GM21526 (cell line): ENCODE measurements around the gene AADACL2.
"Not testable (repeated sequence)": the region's sequence is repeated elsewhere in the genome, so short reads cannot be mapped to it uniquely, and the experiment has no call there.

Experiments used
- ATAC-seq: cut with Tn5 transposase; IDR thresholded peaks from one replicate; pipeline ENCODE4 v1.9.1; 2021; ENCODE audit warnings: moderate library complexity; ENCODE audit not compliant: unreplicated experiment, low FRiP score

The AADACL2 gene

DNA sequence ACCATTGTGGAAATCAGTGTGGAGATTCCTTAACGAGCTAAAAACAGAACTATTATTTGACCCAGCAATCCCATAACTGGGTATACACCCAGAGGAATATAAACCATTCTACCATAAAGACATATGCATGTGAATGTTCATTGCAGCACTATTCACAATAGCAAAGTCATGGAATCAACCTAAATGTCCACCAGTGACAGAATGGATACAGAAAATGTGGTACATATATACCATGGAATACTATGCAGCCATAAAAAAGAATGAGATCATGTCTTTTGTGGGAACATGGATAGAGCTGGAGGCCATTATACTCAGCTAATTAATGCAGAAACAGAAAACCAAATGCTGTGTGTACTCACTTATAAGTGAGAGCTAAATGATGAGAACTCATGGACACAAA, 31.0 kb downstream of the AADACL2 start:
- ATAC-seq = not testable (repeated sequence)

DNA sequence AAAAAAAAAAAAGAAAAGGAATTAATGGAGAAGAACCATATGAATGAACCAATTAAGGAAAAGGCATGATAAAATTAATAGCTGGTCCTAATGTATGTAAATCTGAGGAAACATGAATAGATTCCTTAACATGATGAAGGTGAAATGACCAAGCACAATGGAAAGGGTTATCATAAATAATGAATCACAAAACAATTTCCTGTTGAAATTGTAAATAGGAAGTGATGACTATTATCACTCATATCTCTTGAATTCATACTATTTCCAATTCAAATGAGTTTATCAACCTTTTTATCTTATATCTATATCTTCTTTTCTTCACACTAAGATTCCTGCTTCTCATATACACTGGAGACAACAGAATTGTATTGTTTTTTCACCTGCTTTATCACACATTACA, 32.0 kb downstream of the AADACL2 start:
- no peak for ATAC-seq

DNA sequence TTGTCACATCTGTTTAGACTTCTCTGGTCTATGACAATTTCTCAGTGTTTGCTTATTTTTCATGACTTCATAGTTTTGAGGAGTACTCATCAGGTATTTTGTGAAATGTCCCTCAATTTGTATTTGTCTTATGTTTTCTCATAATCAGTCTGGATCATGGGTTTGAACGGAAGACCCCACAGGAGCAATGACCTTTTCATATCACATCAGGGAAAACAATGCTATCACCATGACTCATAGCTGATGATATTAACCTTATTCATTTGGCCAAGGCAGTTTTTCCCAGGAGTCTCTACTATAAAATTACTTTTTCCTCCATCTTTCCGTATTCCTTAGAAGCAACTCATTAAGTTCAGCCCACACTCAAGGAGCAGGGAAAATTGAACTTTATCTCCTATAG, 32.7 kb downstream of the AADACL2 start:
- ATAC-seq = no peak

DNA sequence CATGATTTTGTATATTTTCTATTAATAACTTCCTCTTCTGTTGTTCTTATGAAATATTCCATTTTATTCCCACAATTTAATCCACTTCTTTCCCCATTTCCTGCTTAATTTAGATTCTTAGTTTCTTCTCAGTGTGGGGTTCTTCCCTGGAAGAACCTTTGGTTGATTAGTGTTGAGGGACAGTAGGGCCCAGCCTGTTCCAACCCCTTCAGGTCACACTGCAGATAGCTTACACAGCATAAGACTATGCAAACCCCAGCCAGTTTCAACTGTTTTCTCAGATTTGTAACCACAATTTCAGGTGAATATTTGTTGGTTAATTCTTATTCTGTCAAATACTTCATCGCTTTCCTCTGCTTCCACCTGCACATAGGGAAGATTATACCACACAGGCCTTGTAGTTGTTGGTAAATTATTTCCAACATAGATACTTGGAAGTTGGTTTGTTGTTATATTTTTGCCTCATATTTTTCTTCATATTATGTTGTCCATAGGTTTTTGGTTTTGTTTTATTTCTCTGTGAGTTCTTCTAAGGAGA, 34.7 kb downstream of the AADACL2 start:
- no peak for ATAC-seq

DNA sequence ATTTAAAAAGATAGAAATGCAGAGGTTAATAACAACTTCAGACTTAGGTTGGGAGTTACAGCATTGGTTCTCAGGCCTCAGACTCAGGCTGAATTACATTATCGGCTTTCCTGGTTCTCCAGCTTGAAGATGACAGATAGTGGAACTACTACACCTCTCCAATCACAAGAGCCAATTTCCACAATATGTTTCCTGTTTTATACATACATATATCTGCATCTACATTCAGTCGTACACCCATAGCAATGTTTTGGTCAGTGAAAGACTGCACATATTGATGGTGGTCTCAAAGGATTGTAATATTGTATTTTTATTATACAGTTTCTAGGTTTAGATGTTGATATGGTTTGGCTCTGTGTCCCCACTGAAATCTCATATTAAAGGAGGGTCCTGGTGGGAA, 35.4 kb downstream of the AADACL2 start:
- no peak for ATAC-seq

DNA sequence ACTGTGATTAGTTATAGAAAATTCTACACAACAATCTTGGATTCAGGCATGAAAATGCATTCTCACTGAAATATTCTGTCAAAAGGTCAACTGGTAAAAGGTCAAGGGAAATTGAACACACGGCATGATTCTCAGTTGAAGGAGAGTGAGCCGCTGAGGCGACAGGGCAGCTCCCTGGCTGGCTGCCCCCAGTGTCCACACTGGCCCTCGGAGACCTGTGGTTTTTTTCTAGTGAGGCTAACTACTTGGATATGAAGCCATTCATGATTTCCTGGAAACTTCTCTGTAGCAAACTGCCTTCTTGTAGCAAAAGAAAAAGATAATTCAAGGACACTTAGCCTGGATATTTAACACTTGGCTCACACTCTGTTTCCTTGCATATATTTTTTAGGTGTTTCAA, 37.2 kb downstream of the AADACL2 start:
- ATAC-seq = no peak

DNA sequence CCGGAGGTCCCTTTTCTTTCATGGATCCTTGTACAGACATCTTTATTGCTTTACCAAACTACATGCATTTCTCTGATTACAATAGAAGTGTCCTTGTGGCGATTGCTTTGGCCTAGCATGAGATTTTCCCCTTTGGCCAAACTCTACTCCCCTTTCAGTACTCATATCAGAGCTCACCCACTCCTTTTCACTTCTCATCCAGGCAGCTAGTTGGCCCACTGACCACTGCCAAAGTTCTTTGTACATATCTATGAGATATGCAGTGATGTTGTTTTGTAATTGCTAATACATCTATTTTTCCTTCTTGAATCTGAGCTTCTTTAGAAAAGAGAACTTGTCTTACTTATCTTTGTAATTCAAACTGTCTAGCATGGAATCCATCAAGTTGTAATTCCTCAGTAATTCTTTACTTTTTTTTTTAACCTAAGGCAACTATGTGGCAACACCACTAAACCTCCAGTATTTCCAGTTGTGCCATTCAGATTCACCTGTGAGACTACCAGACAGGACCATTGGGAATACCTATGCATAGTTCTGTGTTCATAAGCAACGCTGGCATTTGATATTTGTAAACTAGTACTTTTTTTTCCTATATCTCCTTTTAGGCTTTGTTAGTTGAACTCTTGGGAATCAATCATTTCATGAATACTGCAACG, 39.2 kb downstream of the AADACL2 start:
- ATAC-seq = no peak

DNA sequence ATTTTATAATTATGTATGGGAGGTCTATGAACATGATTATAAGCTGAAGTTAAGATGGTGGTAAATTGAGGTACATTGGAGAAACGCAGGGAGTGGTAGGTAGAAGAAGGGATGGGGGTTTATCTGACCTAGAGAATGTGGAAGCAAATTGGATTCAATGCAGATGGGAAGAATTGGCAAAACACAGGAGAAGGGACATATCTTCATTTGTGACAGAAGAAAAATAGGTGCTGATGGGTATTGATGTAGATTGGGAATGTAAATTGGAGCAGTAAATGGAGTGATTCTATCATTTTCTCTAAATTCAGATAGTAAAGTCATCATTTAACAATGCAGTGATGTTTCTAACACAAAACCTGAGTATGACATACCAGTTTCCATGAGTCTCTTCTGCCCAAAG, 40.5 kb downstream of the AADACL2 start:
- ATAC-seq = no peak

DNA sequence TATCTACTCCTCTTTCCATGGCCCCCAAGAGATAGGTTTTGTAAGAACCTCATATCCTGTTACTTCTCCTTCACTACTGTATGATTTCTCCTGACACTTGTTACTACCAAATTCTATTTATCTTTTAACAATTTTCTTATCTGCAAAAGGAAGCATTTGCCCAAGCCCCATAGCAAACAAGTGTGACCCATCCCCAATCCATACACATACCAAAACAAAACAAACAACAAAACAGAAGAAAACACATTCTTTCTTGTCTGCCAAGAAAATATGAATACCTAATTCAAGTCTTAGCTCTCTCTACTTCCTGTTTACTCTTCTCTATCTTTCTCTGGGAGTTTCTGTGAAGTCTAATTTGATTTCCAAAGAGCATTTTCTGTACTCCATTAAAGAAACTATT, 41.2 kb downstream of the AADACL2 start:
- ATAC-seq = no peak

DNA sequence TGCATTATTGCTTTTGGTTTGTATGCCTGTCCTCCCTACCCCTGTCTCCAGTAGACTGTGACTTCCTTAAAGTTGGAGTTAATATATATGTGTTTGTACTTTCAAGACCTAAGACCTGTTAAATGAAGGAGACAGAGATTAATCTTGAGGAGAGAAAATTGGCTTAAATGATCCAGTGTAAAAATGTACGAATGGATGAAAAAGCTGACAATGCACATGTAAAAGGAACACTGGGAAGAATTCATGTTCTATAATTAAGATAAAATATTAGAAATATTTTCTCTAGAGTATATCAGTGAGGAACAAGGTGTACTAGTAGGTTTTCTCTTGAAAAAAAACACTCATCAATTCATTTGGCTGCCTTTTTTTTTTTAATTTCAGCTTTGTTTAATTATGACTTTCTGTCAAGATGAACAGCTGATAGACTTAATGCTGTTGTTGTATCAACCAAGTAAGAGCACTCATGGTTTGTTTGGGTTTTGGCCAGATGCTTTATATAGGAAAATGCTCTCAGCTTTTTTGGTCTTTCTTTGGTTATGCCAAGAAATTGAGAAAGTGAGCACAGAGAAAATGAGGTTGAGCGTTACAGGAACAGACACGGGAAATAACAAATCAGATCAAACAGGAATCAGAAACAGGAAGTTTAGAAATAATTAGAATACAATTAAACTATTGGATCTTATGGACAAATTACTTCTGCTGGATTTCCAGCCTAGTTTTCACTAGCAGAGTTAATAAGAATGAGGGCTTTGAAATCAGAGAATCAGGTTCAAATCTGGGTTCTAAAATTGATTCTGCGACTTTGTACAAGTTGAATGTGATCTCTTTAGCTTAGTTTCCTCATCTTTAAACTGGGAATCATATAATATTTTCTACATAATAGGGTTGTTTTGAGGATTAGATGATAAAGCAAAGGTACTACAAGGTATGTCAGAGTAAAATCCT, 41.9 kb downstream of the AADACL2 start:
- no peak for ATAC-seq

DNA sequence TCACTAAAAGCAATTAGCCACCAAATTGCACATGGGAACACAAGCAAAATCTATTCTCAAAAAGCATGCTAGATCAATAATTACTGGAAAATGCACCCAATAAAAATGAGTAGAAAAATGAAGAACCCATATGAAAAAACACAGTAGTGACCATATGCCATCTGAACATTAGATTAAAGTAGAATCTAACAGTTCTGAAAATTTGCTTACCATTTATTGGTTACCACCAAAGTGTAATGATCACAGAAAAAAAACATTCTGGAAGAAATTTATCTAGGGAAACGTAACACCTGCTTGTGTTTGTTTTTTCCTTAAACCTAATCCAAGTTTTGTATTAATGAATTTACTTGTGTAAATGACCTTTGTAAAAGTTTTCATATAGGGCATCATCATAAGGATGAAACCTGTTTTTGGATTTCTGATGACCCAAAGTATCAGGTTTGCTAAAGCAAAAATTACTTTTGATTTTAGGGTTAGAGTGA, 42.6 kb downstream of the AADACL2 start:
- no peak for ATAC-seq

DNA sequence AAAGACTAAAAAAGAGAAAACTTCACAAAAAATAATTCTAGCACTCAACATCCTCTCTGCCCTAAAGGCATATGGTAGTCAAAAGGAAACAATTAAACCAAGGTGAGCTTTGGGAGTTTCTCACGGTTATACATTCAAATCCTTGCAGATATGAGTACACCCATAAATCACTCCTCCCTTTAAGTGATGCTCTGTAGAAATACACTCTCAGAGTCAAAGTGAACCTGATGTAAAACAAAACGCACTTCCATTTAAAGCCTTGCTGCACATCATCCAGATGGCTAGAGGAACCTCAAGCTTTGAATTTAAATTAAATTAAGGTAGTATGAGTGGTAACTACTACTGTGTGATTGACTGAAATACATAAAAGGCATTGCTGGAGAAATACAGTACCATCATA, 44.2 kb downstream of the AADACL2 start:
- no peak for ATAC-seq

DNA sequence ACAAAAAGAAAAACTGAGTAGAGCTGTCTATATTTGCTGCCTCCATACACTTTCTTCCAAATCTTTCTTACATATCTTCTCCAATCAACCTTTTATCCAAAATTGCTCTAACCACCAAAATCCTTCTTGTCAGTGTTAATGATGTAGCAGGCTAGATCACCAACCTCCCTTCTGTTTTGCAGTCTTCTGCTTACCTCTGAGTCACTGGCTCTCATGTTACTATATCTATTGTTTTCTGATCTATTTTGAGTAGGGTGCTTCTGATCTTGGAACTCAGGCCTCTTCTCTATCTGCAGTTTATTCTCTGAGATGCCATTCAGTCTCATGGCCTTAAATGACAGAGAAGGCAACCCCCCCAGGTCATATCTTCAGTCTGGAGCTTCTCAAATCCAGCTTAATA, 53.9 kb downstream of the AADACL2 start:
- no peak for ATAC-seq

DNA sequence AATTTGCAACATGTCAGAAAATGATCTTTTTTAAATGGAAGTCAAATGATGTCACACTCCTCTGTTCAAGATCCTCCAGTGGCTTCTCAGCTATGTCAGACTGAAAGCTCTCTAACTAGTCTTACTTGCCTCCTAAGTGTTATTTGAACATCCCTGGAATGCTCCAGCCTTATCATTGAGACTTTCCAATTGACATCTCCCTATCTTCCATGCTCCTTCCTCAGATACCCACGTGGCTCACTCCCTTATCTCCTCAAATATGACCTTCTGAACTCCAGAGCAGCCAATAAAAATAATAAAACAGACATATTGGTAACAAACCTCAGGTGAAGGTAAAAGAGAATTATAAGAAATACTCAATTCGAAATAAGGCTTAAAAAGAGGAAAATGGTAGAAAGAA, 54.7 kb downstream of the AADACL2 start:
- ATAC-seq = no peak

DNA sequence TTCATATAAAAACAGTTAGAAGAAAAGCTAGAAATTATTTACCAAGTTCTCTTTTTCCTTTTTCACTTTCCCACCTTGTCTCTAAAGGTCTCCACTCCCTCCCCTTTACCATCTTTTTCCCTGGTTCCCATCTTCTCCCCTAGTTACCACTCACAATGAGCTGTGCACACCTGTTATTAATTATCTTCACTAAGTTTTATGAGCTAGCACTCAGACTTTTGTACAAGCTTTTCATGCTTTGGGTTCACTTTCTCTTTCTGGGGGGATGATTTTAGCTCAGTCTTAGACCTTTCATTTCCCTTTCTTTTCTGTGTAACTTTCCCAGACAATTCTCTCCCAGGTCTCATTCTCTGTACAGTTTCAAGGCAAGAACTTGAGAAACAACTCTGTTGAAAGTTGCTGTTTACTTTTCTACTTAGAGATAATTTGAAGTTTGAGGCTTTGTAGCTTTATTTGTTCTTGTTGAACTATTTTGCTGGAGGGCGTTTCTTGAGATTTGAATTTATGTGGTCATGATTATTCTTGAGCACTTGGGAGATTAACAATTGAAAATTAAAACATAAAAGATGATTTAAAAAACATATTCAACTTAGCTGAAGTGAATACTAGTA, 56.2 kb downstream of the AADACL2 start:
- ATAC-seq = no peak

DNA sequence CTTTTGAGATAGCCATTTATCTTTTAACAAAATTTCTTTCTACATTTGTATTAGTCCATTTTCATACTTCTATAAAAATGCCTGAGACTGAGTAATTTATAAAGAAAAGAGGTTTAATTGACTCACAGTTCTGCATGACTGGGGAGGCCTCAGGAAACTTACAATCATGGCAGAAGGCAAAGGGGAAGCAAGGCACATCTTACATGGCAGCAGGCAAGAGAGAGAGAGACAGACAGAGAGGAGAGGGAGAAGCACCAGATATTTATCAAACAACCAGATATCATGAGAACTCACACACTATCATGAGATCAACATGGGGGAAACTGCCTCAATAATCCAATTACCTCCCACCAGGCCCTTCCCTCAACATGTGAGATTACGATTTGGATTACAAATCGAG, 57.0 kb downstream of the AADACL2 start:
- not testable (repeated sequence) for ATAC-seq

DNA sequence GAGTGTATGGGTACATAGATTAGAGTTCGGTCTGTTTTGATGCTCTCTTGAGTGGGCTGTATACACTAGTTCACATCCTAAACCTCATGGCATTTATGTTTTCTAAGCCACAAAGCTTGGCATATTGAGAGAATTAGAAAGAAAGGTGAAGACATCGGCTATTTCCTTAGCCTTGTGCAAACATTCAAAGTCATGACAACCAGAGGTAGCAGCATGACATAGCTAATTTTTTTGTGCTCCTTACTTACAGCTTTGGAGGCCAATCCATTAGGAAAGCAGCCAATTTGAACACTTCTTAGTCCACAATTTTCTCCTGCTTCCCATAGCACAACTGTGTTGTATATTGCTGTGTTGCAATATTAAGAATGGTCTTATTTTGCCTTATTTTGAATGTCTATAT, 58.7 kb downstream of the AADACL2 start:
- ATAC-seq = no peak

DNA sequence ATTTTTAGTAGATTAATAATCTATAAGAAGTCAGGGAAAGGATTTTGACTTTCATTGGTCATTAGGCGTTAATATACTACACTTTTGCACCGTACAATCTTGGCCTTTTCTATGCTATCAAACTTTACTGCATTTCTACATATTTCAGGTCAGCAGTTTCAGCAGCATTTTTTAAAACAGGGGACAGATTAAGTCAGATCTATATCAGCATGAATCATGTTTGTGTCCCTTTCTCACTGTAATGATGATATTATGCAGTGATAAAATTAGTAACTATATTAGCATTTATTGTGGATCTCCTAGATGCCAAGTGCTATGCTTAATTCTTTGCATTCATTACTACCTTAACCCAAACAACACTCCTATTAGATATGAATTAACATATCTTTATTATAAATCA, 59.9 kb downstream of the AADACL2 start:
- no peak for ATAC-seq

DNA sequence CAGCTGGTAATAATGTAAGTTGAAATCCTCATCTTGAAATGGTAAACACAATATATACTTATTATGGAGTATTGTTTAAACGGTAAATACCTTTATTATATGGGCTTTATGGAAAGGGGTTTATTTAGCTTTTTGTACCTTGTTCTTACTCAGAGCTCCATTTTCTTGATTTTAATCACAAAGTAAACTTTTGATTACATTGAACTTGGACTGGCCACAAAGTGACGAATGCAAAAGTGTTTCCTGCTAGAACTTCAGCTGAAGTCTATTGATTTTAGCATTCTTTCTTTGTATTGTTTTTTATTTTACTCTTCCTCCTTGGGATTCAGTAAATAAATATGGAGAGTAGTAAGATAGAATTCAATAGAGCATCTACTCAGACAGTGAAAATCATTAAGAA, 60.4 kb downstream of the AADACL2 start:
- no peak for ATAC-seq

DNA sequence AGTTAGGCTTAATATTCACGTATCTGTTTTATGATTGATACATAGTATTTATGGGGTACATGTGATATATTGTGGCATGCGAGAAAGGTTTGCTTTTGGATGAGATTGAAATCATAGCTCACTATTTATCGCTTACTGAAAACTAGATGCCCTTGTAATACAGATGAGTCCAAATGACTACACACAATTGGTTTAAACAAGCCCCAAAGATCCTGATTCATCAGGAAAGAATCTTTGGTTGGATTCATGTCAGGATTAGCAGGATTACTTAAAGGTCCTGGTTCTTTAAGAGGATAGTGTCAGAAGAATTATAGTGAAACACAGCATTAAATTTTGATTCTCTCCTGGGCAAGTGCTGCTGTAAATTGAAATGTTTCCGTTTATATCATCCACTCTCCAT, 61.5 kb downstream of the AADACL2 start:
- ATAC-seq = no peak

DNA sequence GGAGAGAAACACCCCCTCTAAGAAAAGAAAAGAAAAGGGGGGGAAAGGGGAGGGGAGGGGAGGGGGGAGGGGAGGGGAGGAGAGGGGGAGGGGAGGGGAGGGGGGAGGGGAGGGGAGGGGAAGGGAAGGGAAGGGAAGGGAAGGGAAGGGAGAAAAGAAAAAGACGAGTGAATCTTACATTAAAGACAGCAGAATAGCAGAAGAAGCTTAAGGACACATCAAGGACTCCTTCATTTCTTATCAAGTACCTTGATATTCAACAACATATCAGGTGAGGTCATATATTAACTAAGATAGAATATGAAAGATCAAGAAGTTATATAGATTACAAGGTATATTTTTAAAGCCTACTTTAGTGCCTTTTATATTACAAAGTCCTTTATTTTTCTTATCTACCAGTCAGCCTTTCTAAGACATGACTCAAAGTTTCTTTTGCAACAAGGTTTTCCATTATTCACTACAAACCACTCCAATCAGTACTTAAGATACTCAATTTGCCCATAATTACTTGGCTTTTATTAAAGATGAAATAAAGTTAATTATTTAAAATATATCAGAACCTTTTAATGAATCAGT, 62.5 kb downstream of the AADACL2 start:
- no peak for ATAC-seq
